Mammary epithelial cell (primary cell): ENCODE measurements around the gene ASXL3.

Source experiments
- CTCF ChIP-seq, 2 donors: IDR thresholded peaks in 1 of 2; conservative IDR thresholded peaks in 1 of 2; 2 replicates each; pipeline ENCODE4 v1.5.1; 2011 to 2012; ENCODE audit warnings: inconsistent platforms in 2 of 2, low read length in 2 of 2, mild to moderate bottlenecking in 2 of 2, control low read depth in 1 of 2, low read depth in 1 of 2; ENCODE audit not compliant: insufficient read depth in 1 of 2; ENCODE audit errors: extremely low read depth in 1 of 2
- EZH2 ChIP-seq: IDR thresholded peaks from 2 replicates; pipeline ENCODE4 v1.6.1; 2012; ENCODE audit warnings: low read length, inconsistent platforms, borderline replicate concordance

DNA sequence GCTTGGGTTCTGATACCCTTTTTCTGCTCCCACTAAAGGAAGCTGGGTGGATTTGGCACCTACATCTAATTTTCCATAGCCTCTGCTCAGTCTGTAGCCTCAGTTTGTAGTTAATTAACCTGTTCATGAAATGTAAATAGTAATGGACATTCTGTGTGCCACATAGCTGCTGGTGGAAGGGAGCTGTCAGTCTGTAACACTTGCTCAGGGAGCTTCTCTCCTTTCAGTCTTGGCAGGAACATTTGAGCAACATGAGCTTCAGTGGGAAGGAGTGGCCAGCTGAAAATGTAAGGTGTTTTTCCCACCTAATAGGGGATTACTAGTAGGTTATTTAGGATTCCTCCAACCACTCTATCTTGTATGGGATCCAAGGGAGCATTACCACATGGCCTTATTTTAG is 203.4 kb downstream of the ASXL3 start:
- no peak for TF ChIP-seq CTCF (conservative IDR thresholded peaks at IDR 0.05 in 1 of 2, IDR thresholded peaks at IDR 0.05 in 1 of 2; ENCODE audit: extremely low read depth in 1 of 2, insufficient read depth in 1 of 2, low read depth in 1 of 2, low read length in 2 of 2)
- no peak for TF ChIP-seq EZH2
